ENCODE results near the gene SHROOM3.
"Not testable (repeated sequence)": the region's sequence is repeated elsewhere in the genome, so short reads cannot be mapped to it uniquely, and the experiment has no call there.

The SHROOM3 gene

DNA sequence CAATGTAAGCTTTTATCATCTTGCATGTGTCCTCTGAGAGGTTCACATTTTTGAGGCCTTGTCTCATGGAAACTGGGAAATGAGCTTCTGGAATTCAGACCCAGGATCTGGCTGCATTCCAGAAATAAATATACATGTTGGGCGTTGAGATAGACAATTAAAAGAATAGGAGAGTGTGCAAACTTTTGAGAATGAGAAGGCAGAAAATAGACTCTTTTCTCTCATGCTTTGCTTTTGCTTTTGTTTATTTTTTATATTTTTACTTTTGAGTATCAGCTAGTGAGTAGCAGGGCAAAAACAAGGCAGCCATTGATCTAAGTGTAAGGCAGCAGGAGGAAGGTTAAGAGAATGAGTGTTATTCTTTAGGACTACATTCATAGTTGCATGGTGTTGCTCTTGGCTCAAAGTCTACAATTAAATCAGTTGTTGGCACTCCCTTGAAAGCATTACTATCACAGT lies 12.4 kb downstream of the SHROOM3 start:
- Histone ChIP-seq H3K9ac (ENCODE audit: insufficient read length, low read depth) (no peak overlapping the region), H3K9me3 (ENCODE audit: insufficient read depth, low read length) (no peaks in the 10 kb centered on the region), H3K27me3 (ENCODE audit: insufficient read depth, insufficient read length) (no peaks in the 10 kb centered on the region), H3K4me1 (ENCODE audit: insufficient read depth, insufficient read length) (peaks cover 2% of the 10 kb centered on the region), H3K4me3 (ENCODE audit: insufficient read length, low read depth) (no peak overlapping the region), H3K36me3 (ENCODE audit: insufficient read depth, insufficient read length, low read length) (no peaks in the 10 kb centered on the region)
- DNase-seq (ENCODE audit: low read depth, low spot score) = no peak
- TF ChIP-seq YY1 (IDR thresholded peaks at IDR 0.05; ENCODE audit: insufficient read depth, insufficient read length) (no peak), SUZ12 (IDR thresholded peaks at IDR 0.05; ENCODE audit: extremely low read depth, insufficient read depth, insufficient read length) (no peak), ZNF274 (IDR thresholded peaks at IDR 0.05; ENCODE audit: low read depth, low read length) (no peak)

DNA sequence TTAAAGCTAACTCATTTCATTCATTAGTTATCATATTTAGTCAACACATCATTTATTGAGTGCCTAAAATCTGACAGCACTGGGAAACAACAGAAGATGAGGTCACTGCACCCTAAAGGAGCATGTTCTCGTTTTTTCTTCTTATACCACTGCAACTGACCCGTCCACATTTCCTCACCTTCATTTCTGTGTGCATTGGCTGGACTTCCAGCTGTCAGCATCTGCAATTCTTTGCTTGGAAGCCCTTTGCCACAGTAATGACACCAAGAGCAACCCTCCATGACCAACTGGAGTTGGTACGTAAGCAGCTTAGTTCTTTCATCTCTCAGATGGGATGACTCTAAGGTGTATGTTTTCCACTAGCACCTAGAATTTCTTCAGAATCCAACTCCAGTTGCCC lies 13.2 kb downstream of the SHROOM3 start:
- TF ChIP-seq ZNF274 (IDR thresholded peaks at IDR 0.05; ENCODE audit: low read depth, low read length) (no peak), SUZ12 (IDR thresholded peaks at IDR 0.05; ENCODE audit: extremely low read depth, insufficient read depth, insufficient read length) (no peak), YY1 (IDR thresholded peaks at IDR 0.05; ENCODE audit: insufficient read depth, insufficient read length) (no peak)
- Histone ChIP-seq H3K4me1 (ENCODE audit: insufficient read depth, insufficient read length) (no peaks in the 10 kb centered on the region), H3K4me3 (ENCODE audit: insufficient read length, low read depth) (no peak overlapping the region)

DNA sequence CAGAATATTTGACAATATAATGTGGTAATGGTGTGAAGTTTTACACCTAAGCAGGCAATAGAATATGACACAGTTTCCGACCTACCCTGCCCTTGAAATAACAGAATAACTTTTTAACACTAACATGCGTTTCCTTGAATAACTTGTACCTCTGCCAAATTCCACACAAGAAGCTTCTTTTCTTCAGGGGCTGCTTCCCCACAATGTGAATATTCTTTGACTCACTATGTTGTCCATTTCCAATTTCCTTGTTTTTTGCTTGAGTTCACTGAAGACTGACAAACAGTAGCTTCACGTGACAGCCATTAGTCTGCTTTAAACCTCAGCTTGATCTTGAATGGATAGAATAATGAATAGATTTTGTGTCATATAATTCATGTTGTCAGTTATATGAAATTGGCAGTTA lies 14.3 kb downstream of the SHROOM3 start:
- H3K4me1 ChIP-seq (ENCODE audit: insufficient read depth, insufficient read length) = no peaks in the 10 kb centered on the region
- no peaks in the 10 kb centered on the region for H3K36me3 ChIP-seq (ENCODE audit: insufficient read depth, insufficient read length, low read length)
- DNase-seq (ENCODE audit: low read depth, low spot score) = no peak
- no peaks in the 10 kb centered on the region for H3K9me3 ChIP-seq (ENCODE audit: insufficient read depth, low read length)
- H3K9ac ChIP-seq (ENCODE audit: insufficient read length, low read depth) = no peak overlapping the region
- H3K27me3 ChIP-seq (ENCODE audit: insufficient read depth, insufficient read length) = no peaks in the 10 kb centered on the region
- H3K4me3 ChIP-seq (ENCODE audit: insufficient read length, low read depth) = no peak overlapping the region
- TF ChIP-seq YY1 (IDR thresholded peaks at IDR 0.05; ENCODE audit: insufficient read depth, insufficient read length) (no peak), ZNF274 (IDR thresholded peaks at IDR 0.05; ENCODE audit: low read depth, low read length) (no peak), SUZ12 (IDR thresholded peaks at IDR 0.05; ENCODE audit: extremely low read depth, insufficient read depth, insufficient read length) (no peak)

More for the DNA sequence above, 13.2 kb downstream of the SHROOM3 start:
- DNase-seq (ENCODE audit: low read depth, low spot score) = no peak
- Histone ChIP-seq H3K27me3 (ENCODE audit: insufficient read depth, insufficient read length) (no peaks in the 10 kb centered on the region), H3K9ac (ENCODE audit: insufficient read length, low read depth) (no peak overlapping the region), H3K36me3 (ENCODE audit: insufficient read depth, insufficient read length, low read length) (no peaks in the 10 kb centered on the region), H3K9me3 (ENCODE audit: insufficient read depth, low read length) (no peaks in the 10 kb centered on the region)

DNA sequence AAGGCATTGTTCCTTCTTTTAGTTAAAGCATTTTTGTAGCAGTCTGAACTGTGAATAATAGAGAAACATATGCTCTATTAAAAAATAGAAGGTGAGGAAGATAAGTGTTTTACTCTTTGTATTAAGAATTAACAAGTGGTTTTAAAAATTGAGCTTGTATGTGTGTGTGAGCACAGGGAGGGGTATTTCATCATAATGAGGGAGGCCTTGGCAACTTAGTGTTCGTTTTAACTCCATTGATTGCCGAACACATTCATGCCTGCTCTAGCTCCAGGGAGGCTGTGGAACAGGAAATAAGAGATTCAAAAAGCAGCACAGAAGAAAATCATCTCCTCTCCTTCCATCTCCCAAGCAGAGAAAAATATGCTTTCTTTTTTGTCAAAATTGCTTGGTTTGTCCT lies 14.8 kb downstream of the SHROOM3 start:
- TF ChIP-seq YY1 (IDR thresholded peaks at IDR 0.05; ENCODE audit: insufficient read depth, insufficient read length) = no peak
- no peak for TF ChIP-seq ZNF274 (IDR thresholded peaks at IDR 0.05; ENCODE audit: low read depth, low read length)
- TF ChIP-seq SUZ12 (IDR thresholded peaks at IDR 0.05; ENCODE audit: extremely low read depth, insufficient read depth, insufficient read length) = no peak
- no peak for DNase-seq (ENCODE audit: low read depth, low spot score)
- Histone ChIP-seq H3K4me3 (ENCODE audit: insufficient read length, low read depth) (no peak overlapping the region), H3K9ac (ENCODE audit: insufficient read length, low read depth) (no peak overlapping the region), H3K27me3 (ENCODE audit: insufficient read depth, insufficient read length) (no peaks in the 10 kb centered on the region), H3K4me1 (ENCODE audit: insufficient read depth, insufficient read length) (no peaks in the 10 kb centered on the region), H3K36me3 (ENCODE audit: insufficient read depth, insufficient read length, low read length) (no peaks in the 10 kb centered on the region), H3K9me3 (ENCODE audit: insufficient read depth, low read length) (no peaks in the 10 kb centered on the region)

DNA sequence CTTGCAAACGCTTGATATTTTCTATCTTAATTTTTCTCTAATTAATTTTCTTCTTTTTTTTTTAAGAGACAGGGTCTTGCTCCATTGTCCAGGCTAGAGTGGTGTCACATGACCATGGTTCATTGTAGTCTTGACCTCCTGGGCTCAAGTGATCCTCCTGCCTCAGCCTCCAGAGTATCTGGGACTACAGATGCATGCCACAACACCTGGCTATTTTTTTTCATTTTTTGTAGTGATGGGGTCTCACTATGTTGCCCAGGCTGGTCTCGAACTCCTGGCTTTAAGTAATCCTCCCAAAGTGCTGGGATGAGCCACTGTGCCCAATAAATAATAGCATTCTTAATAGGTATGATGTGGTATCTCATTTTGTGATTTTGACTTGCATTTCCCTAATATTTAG lies 18.2 kb downstream of the SHROOM3 start:
- Histone ChIP-seq H3K27me3 (ENCODE audit: insufficient read depth, insufficient read length) (no peaks in the 10 kb centered on the region), H3K4me3 (ENCODE audit: insufficient read length, low read depth) (no peak overlapping the region), H3K9me3 (ENCODE audit: insufficient read depth, low read length) (no peaks in the 10 kb centered on the region), H3K9ac (ENCODE audit: insufficient read length, low read depth) (no peak overlapping the region), H3K36me3 (ENCODE audit: insufficient read depth, insufficient read length, low read length) (no peaks in the 10 kb centered on the region), H3K4me1 (ENCODE audit: insufficient read depth, insufficient read length) (no peaks in the 10 kb centered on the region)
- no peak for DNase-seq (ENCODE audit: low read depth, low spot score)
- TF ChIP-seq YY1 (IDR thresholded peaks at IDR 0.05; ENCODE audit: insufficient read depth, insufficient read length) (no peak), ZNF274 (IDR thresholded peaks at IDR 0.05; ENCODE audit: low read depth, low read length) (no peak), SUZ12 (IDR thresholded peaks at IDR 0.05; ENCODE audit: extremely low read depth, insufficient read depth, insufficient read length) (no peak)

DNA sequence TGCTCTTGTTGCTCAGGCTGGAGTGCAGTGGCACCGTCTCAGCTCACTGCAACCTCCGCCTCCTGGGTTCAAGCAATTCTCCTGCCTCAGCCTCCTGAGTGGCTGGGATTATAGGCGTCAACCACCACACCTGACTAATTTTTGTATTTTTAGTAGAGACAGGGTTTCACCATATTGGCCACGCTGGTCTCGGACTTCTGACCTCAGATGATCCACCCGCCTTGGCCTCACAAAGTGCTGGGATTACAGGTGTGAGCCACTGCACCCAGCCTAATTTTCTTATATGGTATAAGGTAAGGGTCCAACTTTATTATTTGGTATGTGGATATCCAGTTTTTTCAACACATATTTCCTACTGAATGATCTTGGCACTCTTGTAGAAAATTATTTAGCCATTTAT lies 19.0 kb downstream of the SHROOM3 start:
- not testable (repeated sequence) for DNase-seq (ENCODE audit: low read depth, low spot score); H3K36me3 ChIP-seq (ENCODE audit: insufficient read depth, insufficient read length, low read length); H3K9ac ChIP-seq (ENCODE audit: insufficient read length, low read depth); H3K9me3 ChIP-seq (ENCODE audit: insufficient read depth, low read length); H3K4me3 ChIP-seq (ENCODE audit: insufficient read length, low read depth); H3K4me1 ChIP-seq (ENCODE audit: insufficient read depth, insufficient read length); H3K27me3 ChIP-seq (ENCODE audit: insufficient read depth, insufficient read length)

DNA sequence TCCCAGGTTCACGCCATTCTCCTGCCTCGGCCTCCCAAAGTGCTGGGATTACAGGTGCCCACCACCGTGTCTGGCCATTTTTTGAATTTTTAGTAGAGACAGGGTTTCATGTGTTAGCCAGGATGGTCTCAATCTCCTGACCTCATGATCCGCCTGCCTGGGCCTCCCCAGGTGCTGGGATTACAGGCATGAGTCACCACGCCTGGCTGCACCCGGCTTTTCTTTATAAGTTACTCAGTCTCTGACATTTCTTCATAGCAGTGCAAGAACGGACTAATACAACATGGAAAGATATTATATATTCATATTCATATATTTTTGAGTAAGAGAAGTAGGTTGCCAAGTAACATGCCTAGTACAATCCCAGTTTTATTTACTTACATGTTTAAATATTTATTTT lies 22.9 kb downstream of the SHROOM3 start:
- Histone ChIP-seq H3K9ac (ENCODE audit: insufficient read length, low read depth) (no peak overlapping the region), H3K36me3 (ENCODE audit: insufficient read depth, insufficient read length, low read length) (no peaks in the 10 kb centered on the region), H3K4me3 (ENCODE audit: insufficient read length, low read depth) (no peak overlapping the region), H3K27me3 (ENCODE audit: insufficient read depth, insufficient read length) (no peaks in the 10 kb centered on the region), H3K4me1 (ENCODE audit: insufficient read depth, insufficient read length) (peaks cover 2% of the 10 kb centered on the region), H3K9me3 (ENCODE audit: insufficient read depth, low read length) (peaks cover 9% of the 10 kb centered on the region)
- no peak for TF ChIP-seq SUZ12 (IDR thresholded peaks at IDR 0.05; ENCODE audit: extremely low read depth, insufficient read depth, insufficient read length)
- no peak for TF ChIP-seq YY1 (IDR thresholded peaks at IDR 0.05; ENCODE audit: insufficient read depth, insufficient read length)
- no peak for TF ChIP-seq ZNF274 (IDR thresholded peaks at IDR 0.05; ENCODE audit: low read depth, low read length)
- no peak for DNase-seq (ENCODE audit: low read depth, low spot score)

DNA sequence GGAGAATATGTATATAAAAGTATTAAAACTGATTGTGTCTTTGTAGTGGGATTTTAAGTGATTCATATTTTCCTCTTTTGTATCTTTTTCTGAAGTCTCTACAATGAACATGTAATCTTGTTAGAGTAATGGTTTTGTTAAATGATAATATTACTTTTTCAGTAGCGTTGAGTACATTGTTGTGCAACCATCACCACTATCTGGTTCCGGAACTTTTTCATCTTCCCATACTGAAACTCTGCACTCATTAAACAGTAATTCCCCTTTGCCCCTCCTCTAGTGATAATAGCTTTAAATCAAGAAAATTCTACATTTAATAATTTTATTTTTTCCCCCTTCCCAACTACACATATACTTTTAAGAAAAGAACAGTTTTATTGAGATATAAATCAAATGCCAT lies 23.3 kb downstream of the SHROOM3 start:
- H3K9ac ChIP-seq (ENCODE audit: insufficient read length, low read depth) = no peak overlapping the region
- H3K4me1 ChIP-seq (ENCODE audit: insufficient read depth, insufficient read length) = peaks cover 2% of the 10 kb centered on the region
- H3K4me3 ChIP-seq (ENCODE audit: insufficient read length, low read depth) = no peak overlapping the region
- no peaks in the 10 kb centered on the region for H3K36me3 ChIP-seq (ENCODE audit: insufficient read depth, insufficient read length, low read length)
- no peak for TF ChIP-seq YY1 (IDR thresholded peaks at IDR 0.05; ENCODE audit: insufficient read depth, insufficient read length)
- no peak for TF ChIP-seq ZNF274 (IDR thresholded peaks at IDR 0.05; ENCODE audit: low read depth, low read length)
- TF ChIP-seq SUZ12 (IDR thresholded peaks at IDR 0.05; ENCODE audit: extremely low read depth, insufficient read depth, insufficient read length) = no peak
- peaks cover 13% of the 10 kb centered on the region for H3K9me3 ChIP-seq (ENCODE audit: insufficient read depth, low read length)
- H3K27me3 ChIP-seq (ENCODE audit: insufficient read depth, insufficient read length) = no peaks in the 10 kb centered on the region
- DNase-seq (ENCODE audit: low read depth, low spot score) = no peak

All from NT2/D1 (cell line).